Neutrophil (primary cell): ENCODE results near the gene SLC25A12.

Experiments
- H3K27ac ChIP-seq: fragments of 200-600 bp; sonication (generic); 2 replicates; pipeline ENCODE4 v1.5.1; 2016; ENCODE audit warnings: mild to moderate bottlenecking, moderate library complexity
- H3K27me3 ChIP-seq: fragments of 200-600 bp; sonication (generic); 2 replicates; pipeline ENCODE4 v1.6.0; 2016; ENCODE audit warnings: mild to moderate bottlenecking
- H3K36me3 ChIP-seq: fragments of 200-600 bp; sonication (generic); 2 replicates; pipeline ENCODE4 v1.5.1; 2017
- H3K4me1 ChIP-seq, 2 experiments: fragments of 200-600 bp in 1 of 2; sonication (generic) in 1 of 2; 1 replicate in 1 of 2; 2 replicates in 1 of 2; pipeline versions ENCODE4 v1.5.1 to v1.6.1; 2013 to 2016; ENCODE audit warnings: low read depth in 1 of 2, low read length in 1 of 2, mild to moderate bottlenecking in 1 of 2, moderate library complexity in 1 of 2; ENCODE audit not compliant: control insufficient read depth in 1 of 2, insufficient read depth in 1 of 2
- H3K4me3 ChIP-seq, 2 experiments: fragments of 200-600 bp in 1 of 2; sonication (generic) in 1 of 2; 1 replicate in 1 of 2; 2 replicates in 1 of 2; pipeline ENCODE4 v1.5.1; 2013 to 2016; ENCODE audit warnings: low read depth in 1 of 2, low read length in 1 of 2, mild to moderate bottlenecking in 1 of 2, moderate library complexity in 1 of 2
- H3K9me3 ChIP-seq: fragments of 200-600 bp; sonication (generic); 2 replicates; pipeline ENCODE4 v1.5.1; 2016
- CTCF ChIP-seq: fragments of 200-600 bp; sonication (generic); IDR thresholded peaks from 2 replicates; pipeline ENCODE4 v1.5.1; 2016; ENCODE audit warnings: antibody characterized with exemption

Gene SLC25A12

GRCh38 chr2:171874963-171875362, 19.1 kb downstream of the SLC25A12 start:
- Histone ChIP-seq H3K27me3 (no peaks in the 10 kb centered on the region), H3K36me3 (no peaks in the 10 kb centered on the region), H3K27ac (no peak overlapping the region), H3K9me3 (no peaks in the 10 kb centered on the region), H3K4me1 (no peaks in the 10 kb centered on the region), H3K4me3 (no peak overlapping the region)
- no peak for TF ChIP-seq CTCF

GRCh38 chr2:171874517-171874916, 19.5 kb downstream of the SLC25A12 start:
- no peak for TF ChIP-seq CTCF
- no peak overlapping the region for H3K4me3 ChIP-seq
- H3K4me1 ChIP-seq = no peaks in the 10 kb centered on the region

GRCh38 chr2:171864357-171864985, 29.6 kb downstream of the SLC25A12 start:
- Histone ChIP-seq H3K4me1 (no peaks in the 10 kb centered on the region), H3K4me3 (no peak overlapping the region), H3K27ac (no peak overlapping the region), H3K27me3 (no peaks in the 10 kb centered on the region), H3K36me3 (no peaks in the 10 kb centered on the region), H3K9me3 (no peaks in the 10 kb centered on the region)
- TF ChIP-seq CTCF = no peak

More at GRCh38 chr2:171874517-171874916, 19.5 kb downstream of the SLC25A12 start:
- H3K27ac ChIP-seq = no peak overlapping the region
- H3K36me3 ChIP-seq = no peaks in the 10 kb centered on the region
- H3K9me3 ChIP-seq = no peaks in the 10 kb centered on the region
- no peaks in the 10 kb centered on the region for H3K27me3 ChIP-seq

GRCh38 chr2:171862501-171862900, 31.5 kb downstream of the SLC25A12 start:
- Histone ChIP-seq H3K9me3 (no peaks in the 10 kb centered on the region), H3K4me3 (no peak overlapping the region), H3K4me1 (no peaks in the 10 kb centered on the region), H3K27ac (no peak overlapping the region), H3K36me3 (no peaks in the 10 kb centered on the region), H3K27me3 (no peaks in the 10 kb centered on the region)
- no peak for TF ChIP-seq CTCF

- H3K4me1 ChIP-seq = no peaks in the 10 kb centered on the region
- H3K4me3 ChIP-seq = no peak overlapping the region
- H3K27me3 ChIP-seq = no peaks in the 10 kb centered on the region
- no peak for TF ChIP-seq CTCF
- no peak overlapping the region for H3K27ac ChIP-seq
- H3K36me3 ChIP-seq = no peaks in the 10 kb centered on the region
- H3K9me3 ChIP-seq = no peaks in the 10 kb centered on the region
Measured at GRCh38 chr2:171858397-171858958, 35.6 kb downstream of the SLC25A12 start.
